GM19043 (cell line): Measurements from ENCODE around the gene MUC21.
"Not testable (repeated sequence)": the region's sequence is repeated elsewhere in the genome, so short reads cannot be mapped to it uniquely, and the experiment has no call there.

ENCODE experiments used
- ATAC-seq: cut with Tn5 transposase; IDR thresholded peaks from one replicate; pipeline ENCODE4 v1.9.1; 2021; ENCODE audit warnings: low read depth; ENCODE audit not compliant: unreplicated experiment

MUC21 gene

GRCh38 chr6:30966154-30966553, 17.4 kb upstream of the MUC21 start:
- ATAC-seq: no peak

- not testable (repeated sequence) for ATAC-seq
These were observed 14.3 kb upstream of the MUC21 start for GRCh38 chr6:30969171-30969570.

GRCh38 chr6:30970946-30971345, 12.6 kb upstream of the MUC21 start:
- no peak for ATAC-seq

GRCh38 chr6:30972816-30973215, 10.7 kb upstream of the MUC21 start:
- ATAC-seq: no peak

- ATAC-seq: no peak
These were observed 8.8 kb upstream of the MUC21 start for GRCh38 chr6:30974490-30975252.

GRCh38 chr6:30979141-30979540, 4.4 kb upstream of the MUC21 start:
- no peak for ATAC-seq

GRCh38 chr6:30979690-30980089, 3.8 kb upstream of the MUC21 start:
- no peak for ATAC-seq

GRCh38 chr6:30981942-30982772, 1.4 kb upstream of the MUC21 start:
- ATAC-seq: no peak

GRCh38 chr6:30985490-30985889, 2.0 kb downstream of the MUC21 start:
- no peak for ATAC-seq

GRCh38 chr6:30987304-30987703, 3.8 kb downstream of the MUC21 start:
- no peak for ATAC-seq

- ATAC-seq: no peak
These were observed 4.8 kb downstream of the MUC21 start for GRCh38 chr6:30988209-30988825.

- no peak for ATAC-seq
These were observed 7.0 kb downstream of the MUC21 start for GRCh38 chr6:30990422-30991086.

- no peak for ATAC-seq
These were observed 8.4 kb downstream of the MUC21 start for GRCh38 chr6:30991891-30992290.

- no peak for ATAC-seq
These were observed 13.8 kb downstream of the MUC21 start for GRCh38 chr6:30997301-30997700.

- no peak for ATAC-seq
These were observed 15.3 kb downstream of the MUC21 start for GRCh38 chr6:30998785-30999184.

- ATAC-seq: not testable (repeated sequence)
These were observed 16.7 kb downstream of the MUC21 start for GRCh38 chr6:31000067-31000860.

- no peak for ATAC-seq
These were observed 17.9 kb downstream of the MUC21 start for GRCh38 chr6:31001281-31001888.

GRCh38 chr6:31002471-31002870, 19.0 kb downstream of the MUC21 start:
- no peak for ATAC-seq

GRCh38 chr6:31004794-31005193, 21.3 kb downstream of the MUC21 start:
- ATAC-seq: no peak
